ENCODE measurements around the gene CPED1. TPM values are rescaled to one million over a fixed set of nuclear protein-coding genes. Genes with fewer than 3 reads are reported as not detected.

Gene CPED1
- total RNA-seq, 1 experiment from 2014 or later, result 0.13 TPM

- H3K36me3 Mint-ChIP-seq (ENCODE audit: insufficient read depth in 1 of 3, low read depth in 3 of 3), result no peaks in the 10 kb centered on the region; a peak in 1 of 7 replicates
These were observed 127.9 kb downstream of the CPED1 start for GRCh38 chr7:121116396-121116795.

More at GRCh38 chr7:121116396-121116795, 127.9 kb downstream of the CPED1 start:
- Histone ChIP-seq H3K4me2 (ENCODE audit: insufficient read depth, insufficient read length, low read length) (no peak overlapping the region), H3K18ac (ENCODE audit: insufficient read length, low read depth, low read length) (no peak overlapping the region), H3K9ac (ENCODE audit: extremely low read depth, insufficient read length, low read length) (no peak overlapping the region), H2AFZ (ENCODE audit: low read length) (no peak overlapping the region), H3K27me3 (ENCODE audit: insufficient read depth, low read length) (no peaks in the 10 kb centered on the region), H4K91ac (ENCODE audit: insufficient read length, low read depth, low read length) (no peak overlapping the region), H2BK20ac (ENCODE audit: low read depth, low read length, poor library complexity, severe bottlenecking) (no peak overlapping the region), H2BK15ac (ENCODE audit: low read depth, low read length) (no peak overlapping the region), H2BK120ac (ENCODE audit: low read depth, low read length, poor library complexity, severe bottlenecking) (no peak overlapping the region), H3K4me1 (ENCODE audit: insufficient read depth, low read length) (no peaks in the 10 kb centered on the region), H3T11ph (ENCODE audit: low read length) (no peak overlapping the region), H4K8ac (replicated peaks; ENCODE audit: insufficient read length, low read depth, low read length) (no peak overlapping the region), H3K4ac (ENCODE audit: low read depth, low read length) (no peak overlapping the region), H3K79me1 (ENCODE audit: insufficient read depth, low read depth, low read length, poor library complexity, severe bottlenecking) (no peaks in the 10 kb centered on the region), H4K5ac (ENCODE audit: insufficient read length, low read depth, low read length) (no peak overlapping the region), H3K27ac (ENCODE audit: insufficient read length, low read depth, low read length) (no peak overlapping the region), H2BK5ac (ENCODE audit: insufficient read length, low read length) (no peak overlapping the region), H3K56ac (ENCODE audit: insufficient read length, low read depth, low read length) (no peak overlapping the region), H4K20me1 (ENCODE audit: control insufficient read depth, insufficient read depth, insufficient read length) (no peaks in the 10 kb centered on the region), H2BK12ac (ENCODE audit: insufficient read length, low read depth, low read length) (no peak overlapping the region), H2AK5ac (ENCODE audit: insufficient read length, low read length) (no peak overlapping the region), H3K79me2 (ENCODE audit: insufficient read depth, low read length) (no peaks in the 10 kb centered on the region), H3K9me3 (ENCODE audit: control insufficient read depth, low read depth, low read length) (no peaks in the 10 kb centered on the region), H3K14ac (ENCODE audit: insufficient read depth, low read length) (no peak overlapping the region), H3K23ac (ENCODE audit: insufficient read length, low read depth, low read length) (no peak overlapping the region), H3K23me2 (ENCODE audit: insufficient read length, low read depth, low read length, poor library complexity, severe bottlenecking) (no peaks in the 10 kb centered on the region)
- TF ChIP-seq CTCF (conservative IDR thresholded peaks at IDR 0.05), result no peak
- Mint-ChIP-seq H3K27ac (no peak overlapping the region), H3K4me3 (no peak overlapping the region), H3K4me1 (no peaks in the 10 kb centered on the region), H3K9me3 (no peaks in the 10 kb centered on the region), H3K27me3 (ENCODE audit: low read depth) (no peaks in the 10 kb centered on the region)
- WGBS (ENCODE audit: extremely low coverage, insufficient read length, low lambda C conversion rate), result no CpG with 5 or more reads among the region's 1 CpG
- DNase-seq, result no peak

All from H9 (cell line).